Measurements from ENCODE around the gene VASH2. TPM values are rescaled to one million over a fixed set of nuclear protein-coding genes. Genes with fewer than 3 reads are reported as not detected.

Gene VASH2
- total and polyA plus RNA-seq, 2 experiments from 2014 or later: 0.06 TPM; not detected in 1

DNA sequence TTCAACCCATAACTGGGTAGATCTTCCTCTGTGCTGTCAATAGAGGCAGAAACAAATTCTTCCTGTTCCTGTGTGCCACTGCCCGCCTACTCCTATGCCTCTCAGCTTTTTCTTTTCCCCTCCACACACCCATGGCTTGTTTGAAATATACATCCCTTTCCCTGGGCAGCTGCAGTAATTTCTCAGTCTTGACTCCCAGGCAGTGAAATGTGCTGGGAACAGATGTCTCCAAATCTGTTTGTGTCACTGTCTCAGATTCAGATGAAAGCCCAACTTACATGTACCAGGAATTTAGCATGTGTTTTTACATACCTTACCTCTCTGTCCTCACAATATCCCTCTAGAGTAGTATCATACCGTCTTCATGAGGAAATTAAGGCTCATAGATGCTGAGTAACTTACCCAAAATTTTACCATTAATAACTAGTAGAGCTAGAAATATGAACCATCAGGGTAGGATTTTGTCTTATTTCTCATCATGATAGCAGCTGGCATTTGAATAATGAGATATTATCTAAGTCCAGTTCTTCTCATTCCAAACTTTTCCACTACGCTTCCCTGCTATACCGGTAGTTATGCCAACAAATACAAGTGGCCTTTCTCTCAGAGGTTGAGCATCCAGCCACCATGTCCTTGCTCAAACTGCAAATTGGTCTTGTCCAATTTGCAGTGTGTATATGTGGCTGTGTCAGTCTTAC lies 4.7 kb upstream of the VASH2 start:
- H3K27me3 ChIP-seq (replicated peaks; ENCODE audit: insufficient read depth): peaks cover 30% of the 10 kb centered on the region
- 66 to 72% methylated on average over 4 of the region's 4 CpGs for WGBS, 2 experiments (ENCODE audit: low coverage in 1 of 2, low lambda C conversion rate in 2 of 2, missing lambda C conversion rate in 2 of 2)
- no peak for DNase-seq
- H4K20me1 ChIP-seq (ENCODE audit: insufficient read depth): no peaks in the 10 kb centered on the region
- no peaks in the 10 kb centered on the region for H3K9me2 ChIP-seq (ENCODE audit: insufficient read depth)
- H3K4me2 ChIP-seq (ENCODE audit: unreplicated experiment): no peak overlapping the region
- no peaks in the 10 kb centered on the region for H3K36me3 ChIP-seq (ENCODE audit: low read depth)
- H2AFZ ChIP-seq: no peak overlapping the region
- no peak for TF ChIP-seq EZH2 (IDR thresholded peaks at IDR 0.05; ENCODE audit: insufficient read depth, poor library complexity, severe bottlenecking)
- TF ChIP-seq EZH2phosphoT487 (IDR thresholded peaks at IDR 0.05; ENCODE audit: insufficient read depth, low read depth): no peak
- H3K27ac ChIP-seq: no peak overlapping the region
- H3F3A ChIP-seq (ENCODE audit: insufficient read depth): no peaks in the 10 kb centered on the region
- H3K9ac ChIP-seq: no peak overlapping the region
- H3K4me3 ChIP-seq: no peak overlapping the region
- H3K79me2 ChIP-seq (ENCODE audit: insufficient read depth): no peaks in the 10 kb centered on the region
- H3K9me3 ChIP-seq (ENCODE audit: low read depth): no peaks in the 10 kb centered on the region
- H3K4me1 ChIP-seq (ENCODE audit: insufficient read depth): no peaks in the 10 kb centered on the region
- in situ Hi-C loops (cut with MboI): no loop called here

DNA sequence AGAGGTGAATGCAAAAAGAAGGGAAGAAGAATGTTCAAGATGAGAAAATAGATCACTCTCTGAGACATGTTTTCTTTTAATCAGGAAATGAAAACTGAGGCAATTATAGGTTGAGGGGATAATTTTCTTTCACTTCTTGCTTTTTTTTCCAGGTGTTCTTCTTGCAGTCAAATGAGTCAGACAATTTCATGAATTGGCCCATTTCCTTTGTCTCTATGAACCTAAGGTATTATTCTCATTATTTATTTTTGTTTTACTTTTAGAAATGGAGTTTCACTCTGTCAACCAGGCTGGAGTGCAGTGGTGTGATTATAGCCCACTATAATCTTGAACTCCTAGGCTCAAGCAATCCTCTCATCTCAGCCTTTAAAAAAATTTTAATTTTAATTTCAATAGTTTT lies 3.5 kb upstream of the VASH2 start:
- Histone ChIP-seq H3K36me3 (ENCODE audit: low read depth) (no peaks in the 10 kb centered on the region), H3K9me2 (ENCODE audit: insufficient read depth) (no peaks in the 10 kb centered on the region), H3K9me3 (ENCODE audit: low read depth) (no peaks in the 10 kb centered on the region), H3K27ac (no peak overlapping the region), H4K20me1 (ENCODE audit: insufficient read depth) (no peaks in the 10 kb centered on the region), H3K79me2 (ENCODE audit: insufficient read depth) (no peaks in the 10 kb centered on the region), H3F3A (ENCODE audit: insufficient read depth) (no peaks in the 10 kb centered on the region), H3K4me2 (ENCODE audit: unreplicated experiment) (no peak overlapping the region), H3K27me3 (replicated peaks; ENCODE audit: insufficient read depth) (peaks cover 39% of the 10 kb centered on the region), H2AFZ (no peak overlapping the region), H3K4me1 (ENCODE audit: insufficient read depth) (0 out of 2 replicates have a peak, but pooled peaks cover 3% of the 10 kb centered on the region), H3K4me3 (no peak overlapping the region), H3K9ac (no peak overlapping the region)
- TF ChIP-seq EZH2 (IDR thresholded peaks at IDR 0.05; ENCODE audit: insufficient read depth, poor library complexity, severe bottlenecking) (no peak), EZH2phosphoT487 (IDR thresholded peaks at IDR 0.05; ENCODE audit: insufficient read depth, low read depth) (no peak)
- no peak for DNase-seq
- in situ Hi-C loops (cut with MboI): no loop called here

DNA sequence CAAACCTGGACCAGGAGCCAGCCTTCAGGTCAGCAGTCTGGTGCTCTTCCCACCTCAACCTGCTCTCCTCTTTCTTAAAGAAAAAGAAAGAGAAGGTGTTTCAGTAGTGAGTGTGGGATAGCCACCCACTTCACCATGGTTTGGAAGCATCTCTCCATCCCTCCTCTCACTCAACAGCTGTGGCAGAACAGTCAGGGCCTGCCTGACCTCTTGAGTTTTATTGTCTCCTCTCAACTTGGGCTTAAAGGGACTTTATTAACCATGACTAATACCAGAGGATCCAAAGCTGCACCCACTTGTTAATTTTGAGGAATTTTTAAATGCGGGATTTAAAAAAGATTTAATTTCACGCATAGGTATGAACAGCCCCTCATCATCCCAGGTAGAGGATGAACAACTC lies 570 bp upstream of the VASH2 start:
- Histone ChIP-seq H3K27me3 (replicated peaks; ENCODE audit: insufficient read depth) (peaks cover 49% of the 10 kb centered on the region), H3K4me3 (peak overlapping the region; percentile 73), H3K79me2 (ENCODE audit: insufficient read depth) (no peaks in the 10 kb centered on the region), H3K9me2 (ENCODE audit: insufficient read depth) (no peaks in the 10 kb centered on the region), H3F3A (ENCODE audit: insufficient read depth) (no peaks in the 10 kb centered on the region), H3K4me2 (ENCODE audit: unreplicated experiment) (peak overlapping the region; percentile 78), H3K4me1 (ENCODE audit: insufficient read depth) (0 out of 2 replicates have a peak, but pooled peaks cover 3% of the 10 kb centered on the region), H3K9ac (no peak overlapping the region), H2AFZ (peak overlapping the region; percentile 81), H3K27ac (no peak overlapping the region), H4K20me1 (ENCODE audit: insufficient read depth) (no peaks in the 10 kb centered on the region), H3K9me3 (ENCODE audit: low read depth) (no peaks in the 10 kb centered on the region), H3K36me3 (ENCODE audit: low read depth) (no peaks in the 10 kb centered on the region)
- 64 to 68% methylated on average over 2 of the region's 2 CpGs for WGBS, 2 experiments (ENCODE audit: low coverage in 1 of 2, low lambda C conversion rate in 2 of 2, missing lambda C conversion rate in 2 of 2)
- TF ChIP-seq EZH2 (IDR thresholded peaks at IDR 0.05; ENCODE audit: insufficient read depth, poor library complexity, severe bottlenecking) (no peak), EZH2phosphoT487 (IDR thresholded peaks at IDR 0.05; ENCODE audit: insufficient read depth, low read depth) (no peak)
- in situ Hi-C loops (cut with MboI): no loop called here
- no peak for DNase-seq

GRCh38 chr1:212951126-212951946 lies 995 bp downstream of the VASH2 start:
- H3K9ac ChIP-seq: no peak overlapping the region
- H3K79me2 ChIP-seq (ENCODE audit: insufficient read depth): no peaks in the 10 kb centered on the region
- H3K4me1 ChIP-seq (ENCODE audit: insufficient read depth): 0 out of 2 replicates have a peak, but pooled peaks cover 3% of the 10 kb centered on the region
- in situ Hi-C loops (cut with MboI): no loop called here
- TF ChIP-seq EZH2phosphoT487 (IDR thresholded peaks at IDR 0.05; ENCODE audit: insufficient read depth, low read depth): no peak
- TF ChIP-seq EZH2 (IDR thresholded peaks at IDR 0.05; ENCODE audit: insufficient read depth, poor library complexity, severe bottlenecking): peak; percentile 66
- H3K27me3 ChIP-seq (replicated peaks; ENCODE audit: insufficient read depth): peaks cover 58% of the 10 kb centered on the region
- H3K9me3 ChIP-seq (ENCODE audit: low read depth): no peaks in the 10 kb centered on the region
- no peaks in the 10 kb centered on the region for H3K9me2 ChIP-seq (ENCODE audit: insufficient read depth)
- peak; percentile 36 for DNase-seq
- H3K4me3 ChIP-seq: peak overlapping the region; percentile 73
- no peaks in the 10 kb centered on the region for H4K20me1 ChIP-seq (ENCODE audit: insufficient read depth)
- H2AFZ ChIP-seq: peak overlapping the region; percentile 81
- WGBS, 2 experiments (ENCODE audit: low coverage in 1 of 2, low lambda C conversion rate in 2 of 2, missing lambda C conversion rate in 2 of 2): 3 to 6% methylated on average over 36 to 72 of the region's 72 CpGs
- H3K36me3 ChIP-seq (ENCODE audit: low read depth): no peaks in the 10 kb centered on the region
- no peaks in the 10 kb centered on the region for H3F3A ChIP-seq (ENCODE audit: insufficient read depth)
- peak overlapping the region; percentile 78 for H3K4me2 ChIP-seq (ENCODE audit: unreplicated experiment)
- no peak overlapping the region for H3K27ac ChIP-seq

All from GM23248 (cell line).